HepG2 (cell line): ENCODE results near the gene OSBPL9. TPM values are rescaled to one million over a fixed set of nuclear protein-coding genes. Genes with fewer than 3 reads are reported as not detected.

Experiments used
- AKAP8 ChIP-seq: sonication (generic); formaldehyde crosslinking; IDR thresholded peaks from 2 replicates; pipeline ENCODE4 v1.5.1; 2020; ENCODE audit warnings: mild to moderate bottlenecking, missing genetic modification reagents
- BCLAF1 ChIP-seq: fragments of 450-650 bp; IDR thresholded peaks from 2 replicates; pipeline ENCODE4 v1.6.1; 2017; ENCODE audit warnings: mild to moderate bottlenecking
- HMGXB3 ChIP-seq: sonication (generic); formaldehyde crosslinking; IDR thresholded peaks from 2 replicates; pipeline ENCODE4 v1.4.0; 2020; ENCODE audit warnings: missing genetic modification reagents, borderline replicate concordance
- MAF1 ChIP-seq: sonication (generic); formaldehyde crosslinking; IDR thresholded peaks from 2 replicates; pipeline ENCODE4 v1.5.0; 2020; ENCODE audit warnings: missing genetic modification reagents, borderline replicate concordance
- NFKBIZ ChIP-seq: IDR thresholded peaks from 2 replicates; pipeline ENCODE4 v1.6.1; 2018; ENCODE audit warnings: missing genetic modification reagents, missing compliant biosample characterization
- ONECUT2 ChIP-seq: sonication (generic); formaldehyde crosslinking; IDR thresholded peaks from 2 replicates; pipeline ENCODE4 v1.4.0; 2020; ENCODE audit warnings: missing genetic modification reagents
- PITX1 ChIP-seq: sonication (generic); formaldehyde crosslinking; IDR thresholded peaks from 2 replicates; pipeline ENCODE4 v1.5.1; 2020; ENCODE audit warnings: mild to moderate bottlenecking, missing genetic modification reagents
- SRY ChIP-seq: sonication (generic); formaldehyde crosslinking; IDR thresholded peaks from 2 replicates; pipeline ENCODE4 v1.8.0; 2022; ENCODE audit warnings: mild to moderate bottlenecking, missing genetic modification reagents
- TFE3 ChIP-seq: IDR thresholded peaks from 2 replicates; pipeline ENCODE4 v1.6.1; 2016
- ZBTB1 ChIP-seq: sonication (generic); formaldehyde crosslinking; IDR thresholded peaks from 2 replicates; pipeline ENCODE4 v1.4.0; 2020; ENCODE audit warnings: missing genetic modification reagents, borderline replicate concordance
- ZNF121 ChIP-seq: sonication (generic); formaldehyde crosslinking; IDR thresholded peaks from 2 replicates; pipeline ENCODE4 v1.5.0; 2020; ENCODE audit warnings: mild to moderate bottlenecking, missing genetic modification reagents
- ZNF326 ChIP-seq: sonication (generic); formaldehyde crosslinking; IDR thresholded peaks from 2 replicates; pipeline ENCODE4 v1.4.0; 2020; ENCODE audit warnings: missing genetic modification reagents, borderline replicate concordance
- ZNF749 ChIP-seq: sonication (generic); formaldehyde crosslinking; IDR thresholded peaks from 2 replicates; pipeline ENCODE4 v1.8.0; 2022; ENCODE audit warnings: mild to moderate bottlenecking, missing genetic modification reagents, moderate library complexity, borderline replicate concordance
- ZNF777 ChIP-seq: sonication (generic); formaldehyde crosslinking; IDR thresholded peaks from 2 replicates; pipeline ENCODE4 v1.4.0; 2020; ENCODE audit warnings: missing genetic modification reagents
- ZNF790 ChIP-seq: sonication (generic); formaldehyde crosslinking; IDR thresholded peaks from 2 replicates; pipeline ENCODE4 v1.8.0; 2022; ENCODE audit warnings: missing genetic modification reagents, mild to moderate bottlenecking, borderline replicate concordance
- polyA plus RNA-seq, 8 experiments: library from polyadenylated mRNA; depleted of rRNA in 3 of 8; stranded (reverse) in 7 of 8; unstranded in 1 of 8; fragments of >200 nt; fragmentation: Illumina TruSeq in 4 of 8; extraction: Trizol in 4 of 8; gene quantifications; 2 replicates each; pipeline versions ENCODE4 v1.2.1 to v1.2.3, GENCODE V29; 2011 to 2016; ENCODE audit warnings: low read depth in 4 of 8, missing spikeins in 1 of 8, mixed read lengths in 1 of 8; ENCODE audit not compliant: insufficient read depth in 1 of 8
- total RNA-seq, 5 experiments: library from RNA; depleted of rRNA; stranded (reverse); fragments of >200 nt; fragmentation: Illumina TruSeq; extraction: Trizol; gene quantifications; 2 replicates each; pipeline ENCODE4 v1.2.3, GENCODE V29; 2016; ENCODE audit warnings: low read depth in 1 of 5
- TF ChIP-seq, protein P1 (sequence below): sonication (generic); formaldehyde crosslinking; IDR thresholded peaks from 2 replicates; pipeline ENCODE4 v1.4.0; 2020; ENCODE audit warnings: low read depth, mild to moderate bottlenecking, missing genetic modification reagents
- TF ChIP-seq, protein P2 (sequence below): sonication (generic); formaldehyde crosslinking; IDR thresholded peaks from 2 replicates; pipeline ENCODE4 v1.4.0; 2020; ENCODE audit warnings: missing genetic modification reagents

OSBPL9 gene
- total and polyA plus RNA-seq, 2 of the 13 experiments (the other 11 are each of a cell fraction or from before 2014, with no cell fraction given) = 83.6 to 142 TPM

GRCh38 chr1:51690285-51690961 lies 73.5 kb downstream of the OSBPL9 start (continued):
- TF ChIP-seq BCLAF1 = no peak
- TF ChIP-seq ZNF749 (CRISPR knock-in tag) = no peak
- TF ChIP-seq ZBTB1 (CRISPR knock-in tag) = no peak
- TF ChIP-seq MAF1 (CRISPR knock-in tag) = no peak
- TF ChIP-seq SRY = no peak
- peak; percentile 94; the same call in 1 of the 2 replicates for TF ChIP-seq NFKBIZ
- TF ChIP-seq PITX1 = no peak; the same call in 1 of the 2 replicates
- TF ChIP-seq AKAP8 (CRISPR knock-in tag) = no peak
- TF ChIP-seq ZNF121 (CRISPR knock-in tag) = no peak
- TF ChIP-seq, protein P1, sequence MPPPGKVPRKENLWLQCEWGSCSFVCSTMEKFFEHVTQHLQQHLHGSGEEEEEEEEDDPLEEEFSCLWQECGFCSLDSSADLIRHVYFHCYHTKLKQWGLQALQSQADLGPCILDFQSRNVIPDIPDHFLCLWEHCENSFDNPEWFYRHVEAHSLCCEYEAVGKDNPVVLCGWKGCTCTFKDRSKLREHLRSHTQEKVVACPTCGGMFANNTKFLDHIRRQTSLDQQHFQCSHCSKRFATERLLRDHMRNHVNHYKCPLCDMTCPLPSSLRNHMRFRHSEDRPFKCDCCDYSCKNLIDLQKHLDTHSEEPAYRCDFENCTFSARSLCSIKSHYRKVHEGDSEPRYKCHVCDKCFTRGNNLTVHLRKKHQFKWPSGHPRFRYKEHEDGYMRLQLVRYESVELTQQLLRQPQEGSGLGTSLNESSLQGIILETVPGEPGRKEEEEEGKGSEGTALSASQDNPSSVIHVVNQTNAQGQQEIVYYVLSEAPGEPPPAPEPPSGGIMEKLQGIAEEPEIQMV = no peak
- TF ChIP-seq, protein P2, sequence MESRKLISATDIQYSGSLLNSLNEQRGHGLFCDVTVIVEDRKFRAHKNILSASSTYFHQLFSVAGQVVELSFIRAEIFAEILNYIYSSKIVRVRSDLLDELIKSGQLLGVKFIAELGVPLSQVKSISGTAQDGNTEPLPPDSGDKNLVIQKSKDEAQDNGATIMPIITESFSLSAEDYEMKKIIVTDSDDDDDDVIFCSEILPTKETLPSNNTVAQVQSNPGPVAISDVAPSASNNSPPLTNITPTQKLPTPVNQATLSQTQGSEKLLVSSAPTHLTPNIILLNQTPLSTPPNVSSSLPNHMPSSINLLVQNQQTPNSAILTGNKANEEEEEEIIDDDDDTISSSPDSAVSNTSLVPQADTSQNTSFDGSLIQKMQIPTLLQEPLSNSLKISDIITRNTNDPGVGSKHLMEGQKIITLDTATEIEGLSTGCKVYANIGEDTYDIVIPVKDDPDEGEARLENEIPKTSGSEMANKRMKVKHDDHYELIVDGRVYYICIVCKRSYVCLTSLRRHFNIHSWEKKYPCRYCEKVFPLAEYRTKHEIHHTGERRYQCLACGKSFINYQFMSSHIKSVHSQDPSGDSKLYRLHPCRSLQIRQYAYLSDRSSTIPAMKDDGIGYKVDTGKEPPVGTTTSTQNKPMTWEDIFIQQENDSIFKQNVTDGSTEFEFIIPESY (CRISPR knock-in tag) = no peak
- no peak for TF ChIP-seq ZNF326 (CRISPR knock-in tag)
- TF ChIP-seq ZNF790 (CRISPR knock-in tag) = no peak
- TF ChIP-seq TFE3 = peak; percentile 80
- no peak for TF ChIP-seq ONECUT2
- peak; percentile 93 for TF ChIP-seq HMGXB3
- TF ChIP-seq ZNF777 (CRISPR knock-in tag) = no peak
